ENCODE data around the gene C17orf107. TPM values are rescaled to one million over a fixed set of nuclear protein-coding genes. Genes with fewer than 3 reads are reported as not detected.

C17orf107 gene
- total RNA-seq, 1 experiment from 2014 or later: 2.4 TPM

GRCh38 chr17:4947010-4947410, 47.7 kb downstream of the C17orf107 start:
- Histone ChIP-seq H3K4me3 (ENCODE audit: low read depth in 2 of 2, low read length in 2 of 2) (peak overlapping the region; percentile 83 to 85), H3K36me3 (ENCODE audit: control insufficient read depth, insufficient read depth, low read length) (peaks cover 6% of the 10 kb centered on the region), H3K27ac (ENCODE audit: low read length) (peak overlapping the region; percentile 94), H3K27me3 (ENCODE audit: control insufficient read depth, insufficient read depth, low read length) (no peaks in the 10 kb centered on the region), H3K4me1 (ENCODE audit: control insufficient read depth, insufficient read depth, low read length) (peaks cover 43% of the 10 kb centered on the region), H3K9me3 (ENCODE audit: control insufficient read depth, insufficient read depth, low read depth, low read length) (no peaks in the 10 kb centered on the region)
- ChIA-PET CTCF (no interaction called here), POLR2A (interaction anchor here (1.0 kb wide), 1 partner anchor 19 kb away, joined by 3 read pairs; no protein-coding TSS in a partner anchor)
- BruUV-seq (replicated peaks): no TSS peak
- intact Hi-C loops (cut with micrococcal nuclease; ENCODE audit: unreplicated experiment): no loop called here
- in situ Hi-C loops (cut with HindIII; ENCODE audit: low pct_unique_long_range_greater_than_20kb, low sequenced_read_pairs): no loop called here
- TF ChIP-seq REST (IDR thresholded peaks at IDR 0.05; ENCODE audit: insufficient read depth in 1 of 2, low read depth in 2 of 2, low read length in 1 of 2) (no peak), POLR2AphosphoS5 (IDR thresholded peaks at IDR 0.05; ENCODE audit: low read depth, low read length) (peak; percentile 2; the same call in 1 of the 2 replicates)
- ATAC-seq: no peak
- no peak for DNase-seq (ENCODE audit: low read depth, low spot score)

DNA sequence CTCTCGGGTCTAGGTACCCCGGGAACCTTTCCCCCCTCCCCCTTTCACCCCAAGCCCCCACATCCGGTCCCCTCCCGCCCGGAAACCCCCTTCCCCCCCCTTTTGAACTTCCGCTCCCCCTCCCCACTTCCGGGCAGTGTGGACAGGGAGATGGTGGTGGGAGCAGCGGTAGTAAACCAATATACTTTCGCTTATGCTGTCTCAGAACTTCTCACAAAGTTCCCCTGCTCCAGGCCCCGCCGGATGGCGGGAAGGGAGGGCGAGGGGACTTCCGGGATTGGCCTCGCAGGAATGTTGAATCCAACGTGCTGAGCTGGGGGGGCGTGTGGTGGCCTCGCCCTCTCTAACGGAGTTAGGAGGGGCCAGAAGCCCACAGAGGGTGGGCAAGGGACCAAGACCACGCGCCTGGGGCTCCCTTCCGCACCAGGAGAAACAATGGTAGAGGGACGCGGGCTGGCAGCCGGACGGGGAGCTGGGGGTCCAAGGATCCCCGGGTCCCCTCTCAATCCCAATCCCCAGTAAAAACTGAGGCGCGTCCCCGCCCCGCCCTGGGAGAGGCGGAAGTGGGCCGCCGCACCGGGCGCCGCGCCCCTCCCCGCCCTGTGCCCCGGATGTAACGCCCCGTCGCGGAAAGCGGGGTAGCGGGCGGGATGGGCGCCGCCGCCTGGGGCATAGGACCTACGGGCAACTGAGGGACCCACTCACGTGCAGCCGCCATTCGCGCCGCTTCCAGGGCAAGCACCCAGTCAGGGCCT, 48.3 kb downstream of the C17orf107 start:
- Histone ChIP-seq H3K9me3 (ENCODE audit: control insufficient read depth, insufficient read depth, low read depth, low read length) (no peaks in the 10 kb centered on the region), H3K27me3 (ENCODE audit: control insufficient read depth, insufficient read depth, low read length) (no peaks in the 10 kb centered on the region), H3K36me3 (ENCODE audit: control insufficient read depth, insufficient read depth, low read length) (peaks cover 6% of the 10 kb centered on the region), H3K4me1 (ENCODE audit: control insufficient read depth, insufficient read depth, low read length) (peaks cover 41% of the 10 kb centered on the region), H3K4me3 (ENCODE audit: low read depth in 2 of 2, low read length in 2 of 2) (peak overlapping the region; percentile 83 to 85), H3K27ac (ENCODE audit: low read length) (peak overlapping the region; percentile 94)
- no TSS peak for BruUV-seq (replicated peaks)
- intact Hi-C loops (cut with micrococcal nuclease; ENCODE audit: unreplicated experiment): no loop called here
- DNase-seq (ENCODE audit: low read depth, low spot score) (no peak), ATAC-seq (peak; percentile 27)
- ChIA-PET CTCF (no interaction called here), POLR2A (interaction anchor here (0.6 to 1.0 kb wide), 3 partner anchors 18 to 999 kb away, joined by 3 to 11 read pairs (median 8); no protein-coding TSS in a partner anchor)
- TF ChIP-seq SIN3A (IDR thresholded peaks at IDR 0.05; ENCODE audit: borderline replicate concordance, insufficient read depth, low read depth, low read length) (no peak), POLR2AphosphoS5 (IDR thresholded peaks at IDR 0.05; ENCODE audit: low read depth, low read length) (peak; percentile 46), TCF7L2 (IDR thresholded peaks at IDR 0.05; ENCODE audit: low read depth, low read length) (no peak)
- in situ Hi-C loops (cut with HindIII; ENCODE audit: low pct_unique_long_range_greater_than_20kb, low sequenced_read_pairs): no loop called here

DNA sequence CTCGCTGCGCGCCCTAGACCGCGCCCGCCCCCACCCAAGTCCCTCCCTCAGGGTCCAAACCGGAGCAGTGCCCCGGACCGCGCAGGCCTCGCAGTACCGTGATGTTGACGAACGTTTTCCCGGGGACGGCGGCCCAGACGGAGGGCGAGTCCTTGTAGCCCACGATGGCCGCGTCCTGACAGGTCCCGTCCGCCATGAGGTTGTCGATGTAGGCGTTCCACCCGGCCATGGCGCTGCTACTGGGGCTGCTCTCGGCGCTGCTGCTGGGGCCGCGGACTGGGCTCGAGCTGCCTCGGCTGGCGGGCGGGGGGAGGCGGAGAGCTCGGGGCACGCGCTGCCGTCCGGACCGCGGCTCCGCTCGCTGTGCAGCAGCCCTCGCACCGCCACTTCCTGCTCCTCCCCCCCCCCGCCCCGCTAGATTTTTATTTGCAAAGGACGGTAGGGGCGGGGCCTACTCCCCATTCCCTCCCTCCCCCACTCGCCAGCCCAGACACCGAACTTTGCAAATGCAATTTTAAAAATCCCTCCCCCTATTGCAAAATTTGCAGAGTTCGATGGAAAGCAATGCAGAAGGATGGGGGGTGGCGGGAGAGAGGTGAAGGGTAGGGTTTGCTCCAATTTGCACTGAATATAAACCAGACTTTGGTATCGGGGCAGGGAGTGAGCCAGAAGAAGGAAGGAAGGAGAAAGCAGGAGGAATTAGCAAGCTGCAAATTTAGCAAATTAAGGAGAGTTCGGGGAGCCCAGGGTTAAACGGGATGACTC, 49.0 kb downstream of the C17orf107 start, which contains the start of gene PFN1:
PFN1 (minus strand) TSS at position 365 of the 765 bp plus-strand sequence; CDS start at position 229, 136 bp downstream.
- no peaks in the 10 kb centered on the region for H3K9me3 ChIP-seq (ENCODE audit: control insufficient read depth, insufficient read depth, low read depth, low read length)
- H3K27me3 ChIP-seq (ENCODE audit: control insufficient read depth, insufficient read depth, low read length): no peaks in the 10 kb centered on the region
- peak within 1 kb of the TSS; percentile 83 to 85 for H3K4me3 ChIP-seq (ENCODE audit: low read depth in 2 of 2, low read length in 2 of 2)
- H3K36me3 ChIP-seq (ENCODE audit: control insufficient read depth, insufficient read depth, low read length): peaks cover 6% of the 10 kb centered on the region
- H3K4me1 ChIP-seq (ENCODE audit: control insufficient read depth, insufficient read depth, low read length): peaks cover 35% of the 10 kb centered on the region
- H3K27ac ChIP-seq (ENCODE audit: low read length): peak within 1 kb of the TSS; percentile 94
- POLR2A ChIA-PET: interaction anchor here (0.6 to 1.1 kb wide), 3 partner anchors 19 to 1000 kb away, joined by 4 to 11 read pairs (median 8); partner anchors contain the start of gene SPAG7
- no peak for DNase-seq (ENCODE audit: low read depth, low spot score)
- intact Hi-C loops (cut with micrococcal nuclease; ENCODE audit: unreplicated experiment): no loop called here
- peak; percentile 70 for TF ChIP-seq POLR2AphosphoS5 (IDR thresholded peaks at IDR 0.05; ENCODE audit: low read depth, low read length)
- no peak for TF ChIP-seq TCF7L2 (IDR thresholded peaks at IDR 0.05; ENCODE audit: low read depth, low read length)
- 0 out of 4 replicates have a peak, but pooled peaks of 1 of the 2 experiments have one; percentile 10 for TF ChIP-seq REST (IDR thresholded peaks at IDR 0.05; ENCODE audit: insufficient read depth in 1 of 2, low read depth in 2 of 2, low read length in 1 of 2)
- TF ChIP-seq CTCF (IDR thresholded peaks at IDR 0.05): no peak
- 0 out of 2 replicates have a peak, but pooled peaks have one; percentile 80 for TF ChIP-seq SIN3A (IDR thresholded peaks at IDR 0.05; ENCODE audit: borderline replicate concordance, insufficient read depth, low read depth, low read length)
- in situ Hi-C loops (cut with HindIII; ENCODE audit: low pct_unique_long_range_greater_than_20kb, low sequenced_read_pairs): no loop called here
- BruUV-seq (replicated peaks): no TSS peak
- CTCF ChIA-PET: no interaction called here
- peak; percentile 40 for ATAC-seq
